AG10803 (cell line): Measurements from ENCODE around the gene ARL16.

Experiments
- DNase-seq: peaks from one replicate; pipeline ENCODE4 v3.0.0; 2010; ENCODE audit warnings: low read depth
- H3K4me3 ChIP-seq: 2 replicates; pipeline ENCODE4 v1.5.1; 2011; ENCODE audit warnings: mild to moderate bottlenecking, low read length, control low read depth
- CTCF ChIP-seq: conservative IDR thresholded peaks from 2 replicates; pipeline ENCODE4 v1.5.1; 2011; ENCODE audit warnings: mild to moderate bottlenecking, low read length, control low read depth, inconsistent platforms

The ARL16 gene

GRCh38 chr17:81715107-81715871, 31.7 kb upstream of the ARL16 start:
- no peak overlapping the region for H3K4me3 ChIP-seq
- no peak for DNase-seq
- no peak for TF ChIP-seq CTCF

GRCh38 chr17:81714412-81715106, 31.0 kb upstream of the ARL16 start:
- no peak for DNase-seq
- TF ChIP-seq CTCF = no peak
- H3K4me3 ChIP-seq = no peak overlapping the region

GRCh38 chr17:81713556-81714411, 30.2 kb upstream of the ARL16 start:
- no peak for TF ChIP-seq CTCF
- H3K4me3 ChIP-seq = no peak overlapping the region
- no peak for DNase-seq

- TF ChIP-seq CTCF = no peak
- peak overlapping the region; percentile 59 for H3K4me3 ChIP-seq
- DNase-seq = no peak
Observed at GRCh38 chr17:81713004-81713555, 29.5 kb upstream of the ARL16 start.

GRCh38 chr17:81712468-81713003, 28.9 kb upstream of the ARL16 start:
- H3K4me3 ChIP-seq = peak overlapping the region; percentile 59
- peak; percentile 22 for DNase-seq
- peak; percentile 9; the same call in 1 of the 2 replicates for TF ChIP-seq CTCF

GRCh38 chr17:81711814-81712467, 28.3 kb upstream of the ARL16 start, which contains the start of gene SLC25A10:
TSS of gene SLC25A10 (plus strand) at chr17:81712284. CDS start at chr17:81712427, 143 bp downstream.
- no peak for TF ChIP-seq CTCF
- DNase-seq = peak; percentile 52
- peak within 1 kb of the TSS; percentile 59 for H3K4me3 ChIP-seq
